Thyroid gland (tissue), 4 donors: ENCODE results near the gene WIPF3.

Source experiments
- POLR2A ChIP-seq, 2 donors: fragments of 450-650 bp; IDR thresholded peaks; one replicate each; pipeline ENCODE4 v1.6.1; 2017; ENCODE audit warnings: antibody characterized with exemption in 2 of 2, mild to moderate bottlenecking in 2 of 2, moderate library complexity in 1 of 2
- TF ChIP-seq, protein P1 (sequence below), 6 experiments: fragments of 200-600 bp in 3 of 6; fragments of 450-650 bp in 3 of 6; sonication (generic) in 3 of 6; IDR thresholded peaks; one replicate each; pipeline ENCODE4 v1.5.1; 2016 to 2019; ENCODE audit warnings: antibody characterized with exemption in 6 of 6, mild to moderate bottlenecking in 2 of 6, inconsistent platforms in 1 of 6, moderate library complexity in 1 of 6

DNA sequence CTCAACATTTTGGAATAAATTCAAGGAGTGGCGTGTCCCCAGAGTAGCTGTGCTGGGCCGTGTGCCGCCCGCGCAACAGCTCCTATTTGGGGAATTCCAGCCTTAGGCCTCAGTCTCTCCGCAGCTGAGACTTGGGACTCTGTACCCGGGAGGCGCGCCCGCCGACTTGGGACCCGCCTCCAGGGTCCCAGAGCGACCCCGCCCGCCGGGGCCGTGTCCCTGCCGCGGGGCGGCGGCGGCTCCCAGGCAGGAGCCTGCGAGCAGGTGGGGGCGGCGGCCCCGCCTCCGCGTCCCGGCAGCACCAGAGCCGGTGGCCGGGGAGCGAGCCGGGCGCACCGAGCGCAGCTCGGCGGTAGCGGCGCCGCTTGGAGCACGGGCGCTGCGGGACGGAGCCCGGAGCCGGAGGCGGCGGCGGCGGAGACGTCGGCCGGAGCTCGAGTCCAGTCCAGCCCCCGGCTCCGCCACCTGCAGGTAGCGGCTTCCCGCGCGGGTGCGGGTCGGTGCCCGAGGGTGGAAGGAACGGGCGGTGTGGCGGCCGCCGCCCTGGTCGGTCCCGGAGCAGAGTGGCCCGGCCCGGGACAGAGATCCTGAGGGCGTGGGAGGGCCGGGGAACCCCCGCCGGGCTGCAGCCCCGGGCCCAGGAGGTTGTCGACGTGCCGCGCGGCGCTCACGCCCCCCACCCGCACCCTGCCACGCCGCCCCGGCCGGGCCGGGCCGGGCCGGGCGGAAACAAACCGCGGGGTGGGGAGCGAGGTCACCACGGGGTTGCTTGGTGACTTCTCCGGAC is at the start of gene WIPF3:
- TF ChIP-seq, protein P1, sequence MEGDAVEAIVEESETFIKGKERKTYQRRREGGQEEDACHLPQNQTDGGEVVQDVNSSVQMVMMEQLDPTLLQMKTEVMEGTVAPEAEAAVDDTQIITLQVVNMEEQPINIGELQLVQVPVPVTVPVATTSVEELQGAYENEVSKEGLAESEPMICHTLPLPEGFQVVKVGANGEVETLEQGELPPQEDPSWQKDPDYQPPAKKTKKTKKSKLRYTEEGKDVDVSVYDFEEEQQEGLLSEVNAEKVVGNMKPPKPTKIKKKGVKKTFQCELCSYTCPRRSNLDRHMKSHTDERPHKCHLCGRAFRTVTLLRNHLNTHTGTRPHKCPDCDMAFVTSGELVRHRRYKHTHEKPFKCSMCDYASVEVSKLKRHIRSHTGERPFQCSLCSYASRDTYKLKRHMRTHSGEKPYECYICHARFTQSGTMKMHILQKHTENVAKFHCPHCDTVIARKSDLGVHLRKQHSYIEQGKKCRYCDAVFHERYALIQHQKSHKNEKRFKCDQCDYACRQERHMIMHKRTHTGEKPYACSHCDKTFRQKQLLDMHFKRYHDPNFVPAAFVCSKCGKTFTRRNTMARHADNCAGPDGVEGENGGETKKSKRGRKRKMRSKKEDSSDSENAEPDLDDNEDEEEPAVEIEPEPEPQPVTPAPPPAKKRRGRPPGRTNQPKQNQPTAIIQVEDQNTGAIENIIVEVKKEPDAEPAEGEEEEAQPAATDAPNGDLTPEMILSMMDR (IDR thresholded peaks at IDR 0.05): peak in 1 of 6 experiments; percentile 11
- no peak for TF ChIP-seq POLR2A (IDR thresholded peaks at IDR 0.05)
